GM12801 (cell line): ENCODE measurements around the gene CST9L.

Experiments
- TF ChIP-seq, protein P1 (sequence below): IDR thresholded peaks from one replicate; pipeline ENCODE4 v1.5.1; 2011; ENCODE audit warnings: control low read depth; ENCODE audit not compliant: insufficient read length; ENCODE audit errors: extremely low read depth

Gene CST9L

DNA sequence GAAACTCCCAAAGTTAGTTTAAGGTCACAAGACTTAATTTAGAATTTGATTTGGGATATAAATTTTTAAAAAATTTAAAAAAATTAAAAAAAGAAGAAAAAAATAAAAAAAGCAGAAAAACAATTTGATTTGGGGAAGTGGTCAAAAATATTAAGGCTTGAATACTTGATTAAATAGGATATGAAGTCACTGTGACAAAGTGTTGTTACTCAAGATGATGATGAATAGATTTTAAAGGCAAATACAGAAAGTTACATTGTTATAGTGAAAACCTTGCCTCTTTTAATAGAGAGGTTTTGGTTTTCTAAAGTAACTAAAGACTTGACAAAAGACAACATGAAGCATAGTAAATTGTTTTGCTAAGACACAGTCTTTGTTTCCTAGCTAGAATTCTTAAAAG, 30.2 kb upstream of the CST9L start:
- TF ChIP-seq, protein P1, sequence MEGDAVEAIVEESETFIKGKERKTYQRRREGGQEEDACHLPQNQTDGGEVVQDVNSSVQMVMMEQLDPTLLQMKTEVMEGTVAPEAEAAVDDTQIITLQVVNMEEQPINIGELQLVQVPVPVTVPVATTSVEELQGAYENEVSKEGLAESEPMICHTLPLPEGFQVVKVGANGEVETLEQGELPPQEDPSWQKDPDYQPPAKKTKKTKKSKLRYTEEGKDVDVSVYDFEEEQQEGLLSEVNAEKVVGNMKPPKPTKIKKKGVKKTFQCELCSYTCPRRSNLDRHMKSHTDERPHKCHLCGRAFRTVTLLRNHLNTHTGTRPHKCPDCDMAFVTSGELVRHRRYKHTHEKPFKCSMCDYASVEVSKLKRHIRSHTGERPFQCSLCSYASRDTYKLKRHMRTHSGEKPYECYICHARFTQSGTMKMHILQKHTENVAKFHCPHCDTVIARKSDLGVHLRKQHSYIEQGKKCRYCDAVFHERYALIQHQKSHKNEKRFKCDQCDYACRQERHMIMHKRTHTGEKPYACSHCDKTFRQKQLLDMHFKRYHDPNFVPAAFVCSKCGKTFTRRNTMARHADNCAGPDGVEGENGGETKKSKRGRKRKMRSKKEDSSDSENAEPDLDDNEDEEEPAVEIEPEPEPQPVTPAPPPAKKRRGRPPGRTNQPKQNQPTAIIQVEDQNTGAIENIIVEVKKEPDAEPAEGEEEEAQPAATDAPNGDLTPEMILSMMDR = no peak

DNA sequence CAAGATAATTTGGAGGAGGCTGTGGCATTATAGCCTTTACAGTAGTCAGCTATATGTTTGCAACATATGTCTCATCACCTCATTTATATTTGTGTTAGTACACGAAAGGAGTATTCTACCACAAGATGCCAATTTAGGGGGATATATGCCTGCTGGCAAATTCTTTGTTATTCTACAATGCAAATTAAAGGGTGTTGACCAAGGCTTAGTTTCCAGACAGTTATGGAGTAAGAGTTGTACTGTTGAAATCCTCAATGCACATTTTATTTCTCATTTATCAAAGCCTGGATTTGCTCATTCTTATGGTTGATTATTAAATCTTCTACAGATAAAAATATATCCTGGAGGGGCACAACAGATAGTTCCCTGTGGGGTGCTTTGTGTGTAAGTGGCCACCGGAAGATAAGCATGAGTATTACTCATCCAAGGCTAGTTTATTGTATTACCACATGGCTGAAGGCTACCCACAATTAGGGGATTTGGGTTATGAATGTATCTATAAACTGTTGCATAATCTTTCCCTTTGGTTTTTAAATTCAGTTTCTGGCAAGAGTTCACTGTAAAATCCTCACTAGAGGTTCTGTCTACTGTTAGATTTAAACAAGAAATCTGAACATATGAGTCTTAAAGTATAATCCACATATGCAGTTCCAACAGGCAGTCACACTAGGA, 28.4 kb upstream of the CST9L start:
- TF ChIP-seq, protein P1 = no peak

DNA sequence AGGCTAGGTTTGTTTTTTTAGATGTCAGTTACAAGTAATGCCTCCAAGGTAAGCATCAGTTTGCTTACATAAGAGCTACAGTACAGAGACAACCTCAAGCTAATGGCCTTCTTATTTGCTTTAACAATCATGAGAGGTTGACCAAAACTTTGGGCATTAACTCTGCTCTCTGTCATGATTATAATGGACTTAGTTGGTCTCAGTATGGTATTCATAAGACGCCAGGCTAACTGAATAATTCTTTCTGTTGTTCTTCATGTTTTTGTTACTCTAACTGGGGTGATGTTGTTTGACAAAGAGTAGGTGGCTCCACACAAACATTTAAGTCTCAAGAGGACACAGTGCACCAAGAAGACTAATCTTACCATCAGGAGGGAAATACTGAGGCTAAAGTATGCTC, 27.7 kb upstream of the CST9L start:
- TF ChIP-seq, protein P1 = no peak

DNA sequence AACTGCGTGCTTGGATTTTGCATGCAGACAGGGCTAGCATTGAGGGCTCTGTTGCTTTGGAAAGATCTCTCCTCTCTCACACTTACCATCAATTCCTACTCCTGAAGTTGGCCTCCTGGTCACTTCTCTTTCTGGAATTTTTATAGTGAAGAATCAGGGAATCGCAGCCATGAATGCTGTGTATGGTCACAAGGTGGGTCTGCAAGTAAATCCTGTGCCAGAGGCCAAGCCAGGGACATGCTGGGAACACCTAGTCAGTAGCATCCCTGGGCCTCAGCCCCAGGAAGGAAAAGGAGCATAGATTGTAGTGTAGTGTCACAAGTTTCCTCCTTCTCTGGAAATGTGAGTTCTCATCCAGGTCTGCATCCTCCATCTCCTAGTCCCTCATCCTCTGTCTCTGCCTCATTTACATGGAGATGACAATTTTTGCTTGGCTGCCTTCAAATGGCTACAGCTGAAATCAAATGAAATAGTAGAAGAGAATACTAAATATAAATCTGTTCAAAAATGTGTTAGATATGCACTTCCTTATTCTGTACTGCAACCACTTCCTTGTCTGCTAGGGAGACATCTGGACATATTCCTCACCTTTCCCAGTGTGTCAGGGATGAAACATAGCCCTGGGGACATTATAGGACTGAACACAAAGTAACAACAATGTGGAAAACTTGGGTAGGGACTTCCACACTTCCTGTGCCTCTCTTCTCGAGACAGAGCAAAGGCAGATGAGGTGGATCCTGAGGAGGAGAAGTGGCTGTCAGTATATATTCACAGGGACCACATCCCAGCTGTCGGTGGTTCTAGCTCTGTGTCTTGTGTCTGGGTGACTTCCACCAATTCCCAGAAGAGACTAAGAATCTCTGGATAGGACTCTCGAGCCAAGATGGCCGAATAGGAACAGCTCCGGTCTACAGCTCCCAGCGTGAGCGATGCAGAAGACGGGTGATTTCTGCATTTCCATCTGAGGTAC, 20.4 kb upstream of the CST9L start:
- TF ChIP-seq, protein P1 = no peak

DNA sequence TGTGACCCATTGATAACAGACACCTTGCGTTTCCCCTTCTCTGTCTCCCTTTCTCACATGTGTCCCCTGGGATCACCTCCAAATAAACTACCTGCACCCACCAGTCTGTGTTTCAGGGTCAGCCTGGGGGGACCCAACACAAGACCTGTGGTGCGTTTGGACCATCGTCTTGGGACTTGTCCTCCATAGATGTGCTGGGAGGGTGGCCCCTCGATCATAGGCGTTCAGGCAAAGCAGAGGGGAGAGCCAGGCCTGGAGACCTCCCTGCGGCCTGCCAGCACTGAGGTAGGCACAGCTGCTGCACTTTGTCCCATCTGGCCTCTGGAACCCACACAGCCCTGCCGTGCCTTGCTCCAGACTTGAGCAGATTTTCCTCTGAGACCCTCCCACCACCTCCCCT, 19.3 kb upstream of the CST9L start:
- TF ChIP-seq, protein P1 = no peak

DNA sequence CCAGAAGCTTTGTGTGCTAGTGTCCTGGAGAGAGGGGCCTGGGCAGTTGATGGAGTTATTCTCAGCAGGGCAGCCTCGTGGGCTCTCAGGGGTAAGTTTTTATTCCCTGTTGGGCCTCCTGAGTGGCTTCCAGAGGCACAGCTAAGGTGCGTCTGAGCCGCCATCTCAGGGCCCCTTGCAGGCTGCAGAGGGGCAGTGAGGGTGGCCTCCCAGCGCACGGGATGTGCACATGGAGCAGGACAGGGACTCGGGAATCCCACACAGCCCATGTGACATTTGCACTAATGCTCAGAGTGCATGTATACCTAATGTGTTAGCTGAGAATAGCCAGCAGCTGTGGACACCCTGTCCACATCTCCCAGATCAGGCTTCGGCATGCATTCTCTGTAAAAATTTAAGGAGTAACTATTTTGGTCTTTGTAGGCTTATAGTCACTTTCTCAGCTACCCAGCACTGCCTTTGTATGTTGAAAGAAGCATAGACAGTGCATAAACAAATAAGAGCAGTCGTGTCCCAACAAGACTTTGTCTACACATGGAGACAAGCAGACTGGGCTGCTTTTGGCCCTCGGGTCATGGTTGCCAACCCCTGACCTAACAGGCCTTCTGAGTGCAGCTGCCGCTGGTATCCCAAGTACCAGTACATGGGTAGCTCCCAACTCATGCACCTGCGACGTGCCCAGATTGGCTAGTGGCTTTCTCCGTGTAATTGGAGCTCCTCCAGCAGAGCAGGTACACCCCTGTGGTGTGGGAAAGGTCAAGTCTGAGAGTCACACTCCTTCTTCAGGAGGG, 18.6 kb upstream of the CST9L start:
- TF ChIP-seq, protein P1 = no peak
